H1 (cell line): ENCODE results near the gene PXDN. TPM values are rescaled to one million over a fixed set of nuclear protein-coding genes. Genes with fewer than 3 reads are reported as not detected.

Experiments
- ATF3 ChIP-seq: IDR thresholded peaks from 2 replicates; pipeline ENCODE4 v1.6.1; 2011; ENCODE audit warnings: low read depth, mild to moderate bottlenecking, low read length; ENCODE audit not compliant: insufficient read depth
- CHD7 ChIP-seq: fragments of 300-600 bp; sonication (generic); IDR thresholded peaks from 2 replicates; pipeline ENCODE4 v1.7.1; 2012; ENCODE audit warnings: low read length, moderate library complexity, mild to moderate bottlenecking, inconsistent platforms; ENCODE audit not compliant: insufficient replicate concordance
- HDAC2 ChIP-seq, 2 experiments: fragments of 300-600 bp in 1 of 2; sonication (generic) in 1 of 2; IDR thresholded peaks; 2 replicates each; pipeline ENCODE4 v1.6.1; 2011 to 2012; ENCODE audit warnings: low read depth in 2 of 2, low read length in 2 of 2, mild to moderate bottlenecking in 2 of 2, moderate library complexity in 2 of 2, borderline replicate concordance in 1 of 2, inconsistent platforms in 1 of 2
- KDM1A ChIP-seq: fragments of 200-600, 300-600 bp; sonication (generic); IDR thresholded peaks from 2 replicates; pipeline ENCODE4 v1.7.1; 2016; ENCODE audit warnings: mild to moderate bottlenecking, low read length, borderline replicate concordance
- KDM5A ChIP-seq: fragments of 200-600 bp; IDR thresholded peaks from 2 replicates; pipeline ENCODE4 v1.7.1; 2012; ENCODE audit warnings: mild to moderate bottlenecking, low read length, inconsistent platforms, mixed read lengths
- PHF8 ChIP-seq: fragments of 200-600 bp; sonication (generic); conservative IDR thresholded peaks from 2 replicates; pipeline ENCODE4 v1.7.1; 2012; ENCODE audit warnings: low read depth, mild to moderate bottlenecking, inconsistent platforms, low read length, moderate library complexity
- POLR2A ChIP-seq, 2 experiments: IDR thresholded peaks; 1 replicate in 1 of 2; 2 replicates in 1 of 2; pipeline ENCODE4 v1.6.1; 2011; ENCODE audit warnings: low read depth in 2 of 2, low read length in 2 of 2, mild to moderate bottlenecking in 2 of 2; ENCODE audit errors: control extremely low read depth in 1 of 2
- SP2 ChIP-seq: IDR thresholded peaks from 2 replicates; pipeline ENCODE4 v1.6.1; 2012; ENCODE audit warnings: mild to moderate bottlenecking, low read length, inconsistent platforms
- SRF ChIP-seq: IDR thresholded peaks from 2 replicates; pipeline ENCODE4 v1.6.1; 2011; ENCODE audit warnings: mild to moderate bottlenecking, low read depth, low read length, moderate library complexity
- TAF1 ChIP-seq: IDR thresholded peaks from 2 replicates; pipeline ENCODE4 v1.6.1; 2011; ENCODE audit warnings: mild to moderate bottlenecking, low read depth, low read length
- TEAD4 ChIP-seq: IDR thresholded peaks from 2 replicates; pipeline ENCODE4 v1.6.1; 2012; ENCODE audit warnings: low read depth, low read length, inconsistent platforms, mixed read lengths
- polyA plus RNA-seq, 7 experiments: library from polyadenylated mRNA; depleted of rRNA in 3 of 7; stranded (reverse) in 5 of 7; unstranded in 2 of 7; fragments of >200 nt in 5 of 7; fragments of 200-250 nt in 2 of 7; gene quantifications; 1 replicate in 5 of 7; 2 replicates in 1 of 7; 4 replicates in 1 of 7; pipeline versions ENCODE4 v1.2.1 to v1.2.3, GENCODE V29; 2011 to 2013; ENCODE audit warnings: missing spikeins in 2 of 7, mixed read lengths in 2 of 7
- total RNA-seq: library from RNA; stranded (reverse); fragmentation: NEBNext Ultra II Directional; extraction: Animal tissue kit (Norgen Biotek cat#: 25700); gene quantifications from 2 replicates; pipeline ENCODE4 v1.2.1, GENCODE V29; 2021

The PXDN gene
- total and polyA plus RNA-seq, 2 of the 8 experiments (the other 6 are each of a cell fraction or from before 2014, with no cell fraction given) = 104 to 141 TPM

- TF ChIP-seq CHD7 = no peak
- no peak for TF ChIP-seq TAF1
- no peak for TF ChIP-seq ATF3
- no peak for TF ChIP-seq KDM5A
- TF ChIP-seq KDM1A = no peak
- TF ChIP-seq TEAD4 = no peak
- TF ChIP-seq PHF8 = no peak
- no peak for TF ChIP-seq SRF
- no peak for TF ChIP-seq SP2
- TF ChIP-seq POLR2A (IDR thresholded peaks at IDR 0.05; ENCODE audit: control extremely low read depth in 1 of 2, low read depth in 2 of 2, low read length in 2 of 2) = no peak
- no peak for TF ChIP-seq HDAC2 (IDR thresholded peaks at IDR 0.05; ENCODE audit: borderline replicate concordance in 1 of 2, low read depth in 2 of 2, low read length in 2 of 2)
Measured at GRCh38 chr2:1659951-1660565, 84.3 kb downstream of the PXDN start (continued).
